ENCODE data around the gene KCNF1. TPM values are rescaled to one million over a fixed set of nuclear protein-coding genes. Genes with fewer than 3 reads are reported as not detected.

The KCNF1 gene
- polyA plus RNA-seq, 1 donor from 2014 or later, result 11.4 TPM

GRCh38 chr2:10962004-10962403 lies 50.3 kb downstream of the KCNF1 start:
- Histone ChIP-seq H3K36me3 (ENCODE audit: insufficient read depth, low read length) (no peaks in the 10 kb centered on the region), H3K9ac (ENCODE audit: low read length) (no peak overlapping the region), H3K27me3 (ENCODE audit: insufficient read depth, low read depth, low read length) (no peaks in the 10 kb centered on the region), H3K4me3 (ENCODE audit: low read length) (no peak overlapping the region), H3F3A (ENCODE audit: insufficient read depth, low read length, poor library complexity, severe bottlenecking) (no peaks in the 10 kb centered on the region), H2AFZ (ENCODE audit: low read depth, low read length) (no peak overlapping the region), H3K27ac (ENCODE audit: low read length) (no peak overlapping the region), H3K4me2 (ENCODE audit: low read length) (no peak overlapping the region), H3K9me3 (ENCODE audit: low read length) (no peaks in the 10 kb centered on the region), H3K79me2 (replicated peaks; ENCODE audit: insufficient read depth, low read length) (no peaks in the 10 kb centered on the region), H4K20me1 (ENCODE audit: insufficient read depth) (no peaks in the 10 kb centered on the region), H3K9me2 (ENCODE audit: insufficient read depth, low read length) (no peaks in the 10 kb centered on the region)
- TF ChIP-seq POLR2AphosphoS5 (IDR thresholded peaks at IDR 0.05) (no peak), SMC3 (conservative IDR thresholded peaks at IDR 0.05; ENCODE audit: poor library complexity) (no peak), CTCF (IDR thresholded peaks at IDR 0.05; ENCODE audit: poor library complexity, severe bottlenecking) (no peak), EP300 (conservative IDR thresholded peaks at IDR 0.05; ENCODE audit: poor library complexity, severe bottlenecking) (no peak), EZH2 (IDR thresholded peaks at IDR 0.05; ENCODE audit: borderline replicate concordance, insufficient read depth, low read length, poor library complexity, severe bottlenecking) (no peak), TAF1 (IDR thresholded peaks at IDR 0.05; ENCODE audit: low read depth) (no peak), RAD21 (conservative IDR thresholded peaks at IDR 0.05) (no peak), MXI1 (conservative IDR thresholded peaks at IDR 0.05; ENCODE audit: poor library complexity, severe bottlenecking) (no peak)
- TF ChIP-seq, protein P1, sequence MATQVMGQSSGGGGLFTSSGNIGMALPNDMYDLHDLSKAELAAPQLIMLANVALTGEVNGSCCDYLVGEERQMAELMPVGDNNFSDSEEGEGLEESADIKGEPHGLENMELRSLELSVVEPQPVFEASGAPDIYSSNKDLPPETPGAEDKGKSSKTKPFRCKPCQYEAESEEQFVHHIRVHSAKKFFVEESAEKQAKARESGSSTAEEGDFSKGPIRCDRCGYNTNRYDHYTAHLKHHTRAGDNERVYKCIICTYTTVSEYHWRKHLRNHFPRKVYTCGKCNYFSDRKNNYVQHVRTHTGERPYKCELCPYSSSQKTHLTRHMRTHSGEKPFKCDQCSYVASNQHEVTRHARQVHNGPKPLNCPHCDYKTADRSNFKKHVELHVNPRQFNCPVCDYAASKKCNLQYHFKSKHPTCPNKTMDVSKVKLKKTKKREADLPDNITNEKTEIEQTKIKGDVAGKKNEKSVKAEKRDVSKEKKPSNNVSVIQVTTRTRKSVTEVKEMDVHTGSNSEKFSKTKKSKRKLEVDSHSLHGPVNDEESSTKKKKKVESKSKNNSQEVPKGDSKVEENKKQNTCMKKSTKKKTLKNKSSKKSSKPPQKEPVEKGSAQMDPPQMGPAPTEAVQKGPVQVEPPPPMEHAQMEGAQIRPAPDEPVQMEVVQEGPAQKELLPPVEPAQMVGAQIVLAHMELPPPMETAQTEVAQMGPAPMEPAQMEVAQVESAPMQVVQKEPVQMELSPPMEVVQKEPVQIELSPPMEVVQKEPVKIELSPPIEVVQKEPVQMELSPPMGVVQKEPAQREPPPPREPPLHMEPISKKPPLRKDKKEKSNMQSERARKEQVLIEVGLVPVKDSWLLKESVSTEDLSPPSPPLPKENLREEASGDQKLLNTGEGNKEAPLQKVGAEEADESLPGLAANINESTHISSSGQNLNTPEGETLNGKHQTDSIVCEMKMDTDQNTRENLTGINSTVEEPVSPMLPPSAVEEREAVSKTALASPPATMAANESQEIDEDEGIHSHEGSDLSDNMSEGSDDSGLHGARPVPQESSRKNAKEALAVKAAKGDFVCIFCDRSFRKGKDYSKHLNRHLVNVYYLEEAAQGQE (IDR thresholded peaks at IDR 0.05; ENCODE audit: borderline replicate concordance), result no peak

DNA sequence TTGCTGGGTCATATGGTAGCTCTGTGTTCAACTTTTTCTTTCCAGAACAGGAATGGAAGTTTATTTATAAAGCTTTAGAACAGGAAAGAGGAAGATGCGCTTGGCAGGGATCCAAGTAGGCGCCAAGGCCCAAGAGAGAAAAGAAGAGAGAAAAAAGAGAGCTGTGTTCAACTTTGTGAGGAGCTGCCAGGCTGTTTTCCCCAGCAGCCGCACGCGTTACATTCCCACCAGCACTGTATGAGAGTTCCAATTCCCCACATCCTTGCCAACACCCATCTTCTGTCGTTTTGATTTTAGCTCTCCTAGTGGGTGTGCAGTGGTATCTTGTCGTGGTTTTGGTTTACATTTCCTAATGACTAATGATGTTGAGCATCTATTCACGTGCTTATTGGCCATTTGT lies 51.4 kb downstream of the KCNF1 start:
- Histone ChIP-seq H3K9ac (ENCODE audit: low read length) (no peak overlapping the region), H3K9me2 (ENCODE audit: insufficient read depth, low read length) (no peaks in the 10 kb centered on the region), H3K27ac (ENCODE audit: low read length) (no peak overlapping the region), H3K79me2 (replicated peaks; ENCODE audit: insufficient read depth, low read length) (no peaks in the 10 kb centered on the region), H3K4me2 (ENCODE audit: low read length) (no peak overlapping the region), H2AFZ (ENCODE audit: low read depth, low read length) (no peak overlapping the region), H3K36me3 (ENCODE audit: insufficient read depth, low read length) (no peaks in the 10 kb centered on the region), H3K4me3 (ENCODE audit: low read length) (no peak overlapping the region), H3F3A (ENCODE audit: insufficient read depth, low read length, poor library complexity, severe bottlenecking) (no peaks in the 10 kb centered on the region), H4K20me1 (ENCODE audit: insufficient read depth) (no peaks in the 10 kb centered on the region), H3K27me3 (ENCODE audit: insufficient read depth, low read depth, low read length) (no peaks in the 10 kb centered on the region), H3K9me3 (ENCODE audit: low read length) (no peaks in the 10 kb centered on the region)
- no peak for TF ChIP-seq MXI1 (conservative IDR thresholded peaks at IDR 0.05; ENCODE audit: poor library complexity, severe bottlenecking)
- TF ChIP-seq CTCF (IDR thresholded peaks at IDR 0.05; ENCODE audit: poor library complexity, severe bottlenecking), result no peak
- TF ChIP-seq RAD21 (conservative IDR thresholded peaks at IDR 0.05), result no peak
- TF ChIP-seq, protein P1 (IDR thresholded peaks at IDR 0.05; ENCODE audit: borderline replicate concordance), result no peak
- no peak for TF ChIP-seq EP300 (conservative IDR thresholded peaks at IDR 0.05; ENCODE audit: poor library complexity, severe bottlenecking)
- no peak for TF ChIP-seq TAF1 (IDR thresholded peaks at IDR 0.05; ENCODE audit: low read depth)
- no peak for TF ChIP-seq POLR2AphosphoS5 (IDR thresholded peaks at IDR 0.05)
- no peak for TF ChIP-seq EZH2 (IDR thresholded peaks at IDR 0.05; ENCODE audit: borderline replicate concordance, insufficient read depth, low read length, poor library complexity, severe bottlenecking)
- no peak for TF ChIP-seq SMC3 (conservative IDR thresholded peaks at IDR 0.05; ENCODE audit: poor library complexity)
